Heart right ventricle (tissue), 16 donors: ENCODE data around the gene SATB1. TPM values are rescaled to one million over a fixed set of nuclear protein-coding genes. Genes with fewer than 3 reads are reported as not detected.

Experiments used
- ATAC-seq, 8 donors: fragments of 200-7000 bp; cut with Tn5 transposase; one replicate each; pipeline ENCODE4 v1.9.1; 2020; ENCODE audit warnings: mild to moderate bottlenecking in 8 of 8, moderate library complexity in 8 of 8, moderate number of reproducible peaks in 1 of 8
- DNase-seq, 2 donors: peaks; one replicate each; pipeline ENCODE4 v3.0.0-alpha.2; 2020
- H3K27ac ChIP-seq, 10 donors: fragments of 200-600 bp; sonication (generic) in 2 of 10; one replicate each; pipeline versions ENCODE4 v1.5.0 to v1.8.0; 2020 to 2022; ENCODE audit warnings: mild to moderate bottlenecking in 3 of 10
- H3K27me3 ChIP-seq, 7 donors: fragments of 200-600 bp; one replicate each; pipeline ENCODE4 v1.8.0; 2021 to 2022; ENCODE audit warnings: mild to moderate bottlenecking in 2 of 7
- H3K36me3 ChIP-seq, 9 donors: fragments of 200-600 bp; sonication (generic) in 1 of 9; one replicate each; pipeline versions ENCODE4 v1.5.0 to v1.8.0; 2020 to 2022; ENCODE audit warnings: mild to moderate bottlenecking in 2 of 9
- H3K4me1 ChIP-seq, 9 donors: fragments of 200-600 bp; sonication (generic) in 1 of 9; one replicate each; pipeline versions ENCODE4 v1.5.0 to v1.8.0; 2020 to 2022; ENCODE audit warnings: mild to moderate bottlenecking in 4 of 9
- H3K4me3 ChIP-seq, 10 donors: fragments of 200-600 bp; sonication (generic) in 2 of 10; one replicate each; pipeline versions ENCODE4 v1.5.0 to v1.8.0; 2020 to 2022; ENCODE audit warnings: mild to moderate bottlenecking in 7 of 10, moderate library complexity in 2 of 10
- H3K9me3 ChIP-seq, 11 donors: fragments of 200-600 bp in 10 of 11; sonication (generic) in 2 of 11; one replicate each; pipeline versions ENCODE4 v1.5.0 to v1.8.0; 2013 to 2022; ENCODE audit warnings: mild to moderate bottlenecking in 2 of 11, control low read depth in 1 of 11, moderate library complexity in 1 of 11
- WGBS, 2 donors: extraction: QIAGEN DNeasy Blood & Tissue Kit; methylation state at CpG; one replicate each; pipeline ENCODE4 v1.1.7; 2013; ENCODE audit warnings: inconsistent platforms in 1 of 2; 5-methylcytosine and 5-hydroxymethylcytosine counted together
- intact Hi-C, 10 donors: fragments of 100-400 bp; cut with DNase I; formaldehyde crosslinking; loops; one replicate each; pipeline versions ENCODE4 v1.11.1 to v1.14.2; 2022
- polyA plus RNA-seq, 2 donors: library from polyadenylated mRNA; stranded (reverse); fragments of 200-250 nt; gene quantifications; one replicate each; pipeline ENCODE4 v1.2.3, GENCODE V29; 2013
- total RNA-seq, 10 donors: library from RNA; stranded (reverse); fragmentation: NEBNext Ultra II Directional in 3 of 10; extraction: Animal tissue kit (Norgen Biotek cat#: 25700) in 3 of 10; gene quantifications; one replicate each; pipeline versions ENCODE4 v1.2.1 to v1.2.4, GENCODE V29; 2021 to 2023
- TF ChIP-seq, protein P1 (sequence below), 9 donors: fragments of 200-600 bp; sonication (generic) in 2 of 9; IDR thresholded peaks; one replicate each; pipeline versions ENCODE4 v1.5.0 to v1.8.0; 2021 to 2022; ENCODE audit warnings: antibody characterized with exemption in 9 of 9, mild to moderate bottlenecking in 5 of 9, moderate library complexity in 1 of 9
- donor health status: Arrhythmogenic right ventricular cardiomyopathy.
- donor health status: ischemic (EF 13 %, LVEDD 7.1; RV severe dilation, severe dysfunction).
- donor health status: healthy with polysubstance abuse.
- donor health status: DM: no; HTN: yes; CAD: no.
- donor health status: DM: no; HTN: no; CAD: no.
- donor health status: ischemic (EF 25% LVEDD 6.9; RV normal size, moderate dysfunction).
- donor health status: ischemic (EF 25% LVEDD 5.7; RV mildly dilated, moderate dysfunction).
- donor health status: healthy.
- donor health status: DM: yes; HTN: yes; CAD: no.
- donor health status: Ischemic cardiomyopathy.
- donor health status: ischemic (EF 35%, LVEDD 5.7; RV mildly dilated, moderate dysfunction).
- donor health status: nonischemic (EF 11% LVEDD 7.7; RV severe dilation, severe dysfunction).
- donor health status: DM: yes; HTN: yes; CAD: no.
- donor health status: PGD.
- donor health status: ischemic (EF 29% LVEDD 5.4; RV normal size, mild dysfunction).
- donor health status: nonischemic (EF 23%, LVEDD 6.1; RV moderate dilation, normal function).

SATB1 gene
- total and polyA plus RNA-seq, 12 donors, result 8.8 to 73.7 (median 49.5) TPM

DNA sequence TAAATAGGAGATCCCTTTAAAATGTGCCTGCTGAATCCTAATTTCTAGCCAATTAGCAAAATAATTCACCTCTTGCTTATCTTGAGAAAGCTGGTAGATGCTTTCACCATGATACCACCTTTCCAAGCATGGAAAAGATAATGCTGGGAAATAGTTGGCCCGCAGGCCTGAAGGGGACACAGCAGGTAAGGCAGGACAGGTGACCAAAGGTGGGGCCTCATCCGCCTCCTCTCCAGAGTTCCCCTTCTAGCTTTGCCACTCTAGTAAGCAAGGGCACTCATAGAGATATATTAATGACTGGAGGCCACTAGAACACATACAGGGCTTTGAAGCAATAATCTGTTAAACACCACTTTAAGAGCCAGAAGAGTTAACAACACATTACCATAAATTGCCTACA is 45.5 kb downstream of the SATB1 start:
- H3K36me3 ChIP-seq, result peaks cover 0 to 71% (median 7%) of the 10 kb centered on the region in 9 donors
- intact Hi-C loops, result no loop called here
- no peaks in the 10 kb centered on the region for H3K27me3 ChIP-seq
- no peak overlapping the region for H3K27ac ChIP-seq
- H3K4me3 ChIP-seq, result no peak overlapping the region
- H3K9me3 ChIP-seq, result no peaks in the 10 kb centered on the region
- no peaks in the 10 kb centered on the region for H3K4me1 ChIP-seq
- TF ChIP-seq, protein P1, sequence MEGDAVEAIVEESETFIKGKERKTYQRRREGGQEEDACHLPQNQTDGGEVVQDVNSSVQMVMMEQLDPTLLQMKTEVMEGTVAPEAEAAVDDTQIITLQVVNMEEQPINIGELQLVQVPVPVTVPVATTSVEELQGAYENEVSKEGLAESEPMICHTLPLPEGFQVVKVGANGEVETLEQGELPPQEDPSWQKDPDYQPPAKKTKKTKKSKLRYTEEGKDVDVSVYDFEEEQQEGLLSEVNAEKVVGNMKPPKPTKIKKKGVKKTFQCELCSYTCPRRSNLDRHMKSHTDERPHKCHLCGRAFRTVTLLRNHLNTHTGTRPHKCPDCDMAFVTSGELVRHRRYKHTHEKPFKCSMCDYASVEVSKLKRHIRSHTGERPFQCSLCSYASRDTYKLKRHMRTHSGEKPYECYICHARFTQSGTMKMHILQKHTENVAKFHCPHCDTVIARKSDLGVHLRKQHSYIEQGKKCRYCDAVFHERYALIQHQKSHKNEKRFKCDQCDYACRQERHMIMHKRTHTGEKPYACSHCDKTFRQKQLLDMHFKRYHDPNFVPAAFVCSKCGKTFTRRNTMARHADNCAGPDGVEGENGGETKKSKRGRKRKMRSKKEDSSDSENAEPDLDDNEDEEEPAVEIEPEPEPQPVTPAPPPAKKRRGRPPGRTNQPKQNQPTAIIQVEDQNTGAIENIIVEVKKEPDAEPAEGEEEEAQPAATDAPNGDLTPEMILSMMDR (IDR thresholded peaks at IDR 0.05), result no peak
- DNase-seq (no peak), ATAC-seq (no peak)
- 82 to 92% methylated on average over 2 of the region's 2 CpGs for WGBS, 2 donors

DNA sequence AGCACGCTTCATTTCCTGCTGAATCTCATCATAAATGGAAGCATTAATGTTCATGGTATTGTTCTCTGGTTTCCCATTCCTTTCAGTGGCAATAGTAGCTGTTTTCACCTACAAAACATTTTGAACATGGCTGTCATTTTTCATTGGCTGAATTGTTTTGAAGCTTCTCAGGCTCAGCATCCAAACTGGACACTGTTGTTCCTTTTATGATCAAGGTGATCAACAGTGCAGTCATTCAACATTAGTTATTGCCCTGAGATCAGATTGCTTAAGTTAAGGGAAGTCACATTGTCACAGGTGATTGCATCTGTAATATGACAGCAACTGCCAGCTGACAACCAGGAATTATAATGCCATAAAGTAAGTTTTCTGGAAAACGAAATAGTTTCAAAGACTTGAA is 46.9 kb downstream of the SATB1 start:
- intact Hi-C loops, result no loop called here
- H3K27me3 ChIP-seq, result no peaks in the 10 kb centered on the region
- peaks cover 0 to 71% (median 7%) of the 10 kb centered on the region in 9 donors for H3K36me3 ChIP-seq
- DNase-seq (no peak), ATAC-seq (no peak)
- no peak overlapping the region for H3K4me3 ChIP-seq
- no peaks in the 10 kb centered on the region for H3K4me1 ChIP-seq
- no peak overlapping the region for H3K27ac ChIP-seq
- 89 to 91% methylated on average over 2 of the region's 2 CpGs for WGBS, 2 donors
- no peaks in the 10 kb centered on the region for H3K9me3 ChIP-seq
- TF ChIP-seq, protein P1 (IDR thresholded peaks at IDR 0.05), result no peak

GRCh38 chr3:18376682-18377081 is 48.5 kb downstream of the SATB1 start:
- Histone ChIP-seq H3K4me3 (no peak overlapping the region), H3K27ac (no peak overlapping the region), H3K9me3 (no peaks in the 10 kb centered on the region), H3K36me3 (peaks cover 0 to 75% (median 7%) of the 10 kb centered on the region in 9 donors), H3K27me3 (no peaks in the 10 kb centered on the region), H3K4me1 (no peaks in the 10 kb centered on the region)
- TF ChIP-seq, protein P1 (IDR thresholded peaks at IDR 0.05), result no peak
- 96 to 98% methylated on average over 3 of the region's 3 CpGs for WGBS, 2 donors
- DNase-seq, result no peak
- ATAC-seq, result no peak
- intact Hi-C loops, result no loop called here

- TF ChIP-seq, protein P1 (IDR thresholded peaks at IDR 0.05), result no peak
- H3K9me3 ChIP-seq, result no peaks in the 10 kb centered on the region
- ATAC-seq (no peak), DNase-seq (no peak)
- WGBS, 2 donors, result 83 to 91% methylated on average over 4 of the region's 4 CpGs
- intact Hi-C loops, result no loop called here
- H3K36me3 ChIP-seq, result peaks cover 0 to 80% (median 10%) of the 10 kb centered on the region in 9 donors
- H3K27me3 ChIP-seq, result no peaks in the 10 kb centered on the region
- no peak overlapping the region for H3K27ac ChIP-seq
- H3K4me3 ChIP-seq, result no peak overlapping the region
- H3K4me1 ChIP-seq, result no peaks in the 10 kb centered on the region
Measured at GRCh38 chr3:18372786-18373405, 52.2 kb downstream of the SATB1 start.
